Measurements from ENCODE around the gene ADCY7.

- TF ChIP-seq CTCF (conservative IDR thresholded peaks at IDR 0.05; ENCODE audit: low read depth, low read length): no peak
- no peak for TF ChIP-seq RAD21 (IDR thresholded peaks at IDR 0.05; ENCODE audit: low read length)
- no peak for TF ChIP-seq POLR2A (IDR thresholded peaks at IDR 0.05; ENCODE audit: low read depth, low read length)
- no peak for TF ChIP-seq RCOR1 (IDR thresholded peaks at IDR 0.05; ENCODE audit: insufficient replicate concordance, low read length)
- TF ChIP-seq MXI1 (IDR thresholded peaks at IDR 0.05; ENCODE audit: borderline replicate concordance, low read depth, low read length): no peak
- TF ChIP-seq SMC3 (IDR thresholded peaks at IDR 0.05; ENCODE audit: low read depth, low read length): no peak
- TF ChIP-seq MAFK (IDR thresholded peaks at IDR 0.05; ENCODE audit: low read depth, low read length): no peak
- TF ChIP-seq ELK1 (IDR thresholded peaks at IDR 0.05; ENCODE audit: borderline replicate concordance, low read depth, low read length): no peak
- no peak for TF ChIP-seq USF2 (IDR thresholded peaks at IDR 0.05; ENCODE audit: low read depth, low read length)
Measured at GRCh38 chr16:50314665-50315064, 48.3 kb downstream of the ADCY7 start.

All from IMR-90 (cell line).